Brain microvascular endothelial cell (primary cell): ENCODE data around the gene SERTM2.

ENCODE experiments used
- DNase-seq: peaks from one replicate; pipeline ENCODE4 v3.0.0-alpha.2; 2020
- H3K27ac ChIP-seq: fragments of 250-450 bp; sonication (Bioruptor Pico); 2 replicates; pipeline ENCODE4 v1.5.1; 2020; ENCODE audit warnings: mild to moderate bottlenecking, moderate library complexity
- H3K27me3 ChIP-seq: fragments of 250-450 bp; sonication (Bioruptor Pico); replicated peaks from 2 replicates; pipeline ENCODE4 v1.5.1; 2020; ENCODE audit warnings: mild to moderate bottlenecking
- H3K36me3 ChIP-seq: fragments of 250-450 bp; sonication (Bioruptor Pico); replicated peaks from 2 replicates; pipeline ENCODE4 v1.5.1; 2020; ENCODE audit warnings: mild to moderate bottlenecking
- H3K4me3 ChIP-seq: 2 replicates; pipeline ENCODE4 v1.5.1; 2011; ENCODE audit warnings: low read depth, mild to moderate bottlenecking, control low read depth, low read length, moderate library complexity
- in situ Hi-C: cut with HindIII; loops from 2 replicates; pipeline ENCODE4 v1.10.0; 2017; ENCODE audit warnings: low sequenced_read_pairs, low pct_ligation_motif_present
- TF ChIP-seq, protein P1 (sequence below): IDR thresholded peaks from 2 replicates; pipeline ENCODE4 v1.5.1; 2011; ENCODE audit warnings: low read depth, mild to moderate bottlenecking, moderate library complexity, low read length, control low read depth, inconsistent platforms; ENCODE audit errors: missing control alignments

Gene SERTM2

DNA sequence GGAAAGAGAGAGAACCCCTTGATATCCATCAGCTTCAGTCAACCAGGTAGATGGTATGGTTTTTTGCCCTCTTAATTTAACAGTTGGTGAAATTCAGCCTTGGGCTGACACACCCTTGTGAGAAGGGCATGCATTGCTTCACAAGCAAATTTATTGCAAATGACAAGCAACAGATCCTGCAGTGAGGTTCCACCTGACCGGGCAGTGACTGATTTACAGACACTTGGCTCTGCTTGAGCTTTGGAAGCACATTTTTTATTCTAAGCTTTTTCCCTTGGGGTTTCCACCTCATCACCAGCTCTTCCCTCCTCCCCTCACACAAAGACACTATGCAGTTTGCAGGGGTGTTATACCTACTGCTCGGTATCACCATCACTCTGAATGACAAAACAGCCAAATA, 28.3 kb upstream of the SERTM2 start:
- H3K36me3 ChIP-seq, result no peaks in the 10 kb centered on the region
- DNase-seq, result no peak
- H3K4me3 ChIP-seq, result no peak overlapping the region
- TF ChIP-seq, protein P1, sequence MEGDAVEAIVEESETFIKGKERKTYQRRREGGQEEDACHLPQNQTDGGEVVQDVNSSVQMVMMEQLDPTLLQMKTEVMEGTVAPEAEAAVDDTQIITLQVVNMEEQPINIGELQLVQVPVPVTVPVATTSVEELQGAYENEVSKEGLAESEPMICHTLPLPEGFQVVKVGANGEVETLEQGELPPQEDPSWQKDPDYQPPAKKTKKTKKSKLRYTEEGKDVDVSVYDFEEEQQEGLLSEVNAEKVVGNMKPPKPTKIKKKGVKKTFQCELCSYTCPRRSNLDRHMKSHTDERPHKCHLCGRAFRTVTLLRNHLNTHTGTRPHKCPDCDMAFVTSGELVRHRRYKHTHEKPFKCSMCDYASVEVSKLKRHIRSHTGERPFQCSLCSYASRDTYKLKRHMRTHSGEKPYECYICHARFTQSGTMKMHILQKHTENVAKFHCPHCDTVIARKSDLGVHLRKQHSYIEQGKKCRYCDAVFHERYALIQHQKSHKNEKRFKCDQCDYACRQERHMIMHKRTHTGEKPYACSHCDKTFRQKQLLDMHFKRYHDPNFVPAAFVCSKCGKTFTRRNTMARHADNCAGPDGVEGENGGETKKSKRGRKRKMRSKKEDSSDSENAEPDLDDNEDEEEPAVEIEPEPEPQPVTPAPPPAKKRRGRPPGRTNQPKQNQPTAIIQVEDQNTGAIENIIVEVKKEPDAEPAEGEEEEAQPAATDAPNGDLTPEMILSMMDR, result no peak
- H3K27ac ChIP-seq, result no peak overlapping the region
- in situ Hi-C loops, result no loop called here
- no peaks in the 10 kb centered on the region for H3K27me3 ChIP-seq

DNA sequence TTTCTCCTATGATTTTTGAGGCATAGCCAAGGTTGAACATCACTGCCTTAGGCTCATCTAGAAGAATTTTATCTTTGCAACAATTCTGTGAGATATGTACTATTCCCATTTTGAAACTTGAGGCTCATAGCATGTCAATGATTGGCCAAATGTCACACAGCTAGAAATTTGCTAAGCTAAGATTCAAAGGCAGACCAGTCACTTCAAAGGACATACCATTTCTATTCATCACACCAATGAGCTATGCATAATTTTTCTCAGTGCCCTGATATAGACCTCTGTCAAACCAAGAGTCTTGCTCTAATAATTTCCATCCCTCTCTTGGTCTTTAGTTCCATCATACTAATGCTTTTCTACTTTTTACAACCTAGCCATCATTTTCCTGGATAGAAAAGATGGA, 27.6 kb upstream of the SERTM2 start:
- in situ Hi-C loops, result no loop called here
- no peak for DNase-seq
- TF ChIP-seq, protein P1, result no peak
- H3K36me3 ChIP-seq, result no peaks in the 10 kb centered on the region
- no peak overlapping the region for H3K27ac ChIP-seq
- no peak overlapping the region for H3K4me3 ChIP-seq
- no peaks in the 10 kb centered on the region for H3K27me3 ChIP-seq

DNA sequence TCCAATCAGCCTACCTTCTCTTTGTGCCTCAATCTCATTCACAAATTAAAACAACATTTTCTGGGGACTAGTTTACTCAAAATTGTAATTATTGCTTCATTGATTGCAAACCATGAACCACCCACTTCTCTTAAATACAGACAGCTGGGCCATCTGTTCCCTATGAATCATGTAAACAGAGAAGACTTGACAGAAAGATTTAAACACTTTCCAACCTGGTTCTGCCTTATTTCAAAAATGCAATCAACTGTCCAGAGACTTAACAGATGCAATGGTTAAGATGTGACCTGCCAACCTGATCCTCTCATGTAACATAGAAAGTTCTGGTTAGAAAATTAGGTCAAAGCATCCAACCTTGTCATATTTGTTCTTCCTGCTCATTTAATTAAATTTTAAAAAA, 20.8 kb upstream of the SERTM2 start:
- no peak overlapping the region for H3K4me3 ChIP-seq
- H3K36me3 ChIP-seq, result no peaks in the 10 kb centered on the region
- no peak overlapping the region for H3K27ac ChIP-seq
- TF ChIP-seq, protein P1, result no peak
- DNase-seq, result no peak
- in situ Hi-C loops, result no loop called here
- H3K27me3 ChIP-seq, result no peaks in the 10 kb centered on the region

DNA sequence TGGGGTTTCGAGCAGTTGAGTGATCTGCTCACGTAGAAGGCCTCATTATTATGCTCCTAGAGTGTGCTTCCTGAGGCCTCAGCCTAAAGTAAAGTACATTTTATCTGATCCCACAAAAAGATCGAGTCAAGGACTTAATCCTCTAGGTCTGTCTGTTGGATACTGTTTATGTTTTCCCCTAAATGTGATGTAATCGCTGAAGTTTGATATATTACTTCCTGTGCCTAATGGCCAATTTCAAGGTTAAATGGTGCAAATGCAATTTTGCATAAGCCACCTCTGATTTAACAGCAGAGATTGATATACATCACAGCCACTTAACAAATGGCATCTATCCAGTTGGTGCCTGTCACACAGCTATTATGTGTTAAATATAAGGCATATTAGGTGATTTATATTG, 19.4 kb upstream of the SERTM2 start:
- TF ChIP-seq, protein P1, result no peak
- in situ Hi-C loops, result no loop called here
- Histone ChIP-seq H3K36me3 (no peaks in the 10 kb centered on the region), H3K4me3 (no peak overlapping the region), H3K27me3 (no peaks in the 10 kb centered on the region), H3K27ac (no peak overlapping the region)
- no peak for DNase-seq

DNA sequence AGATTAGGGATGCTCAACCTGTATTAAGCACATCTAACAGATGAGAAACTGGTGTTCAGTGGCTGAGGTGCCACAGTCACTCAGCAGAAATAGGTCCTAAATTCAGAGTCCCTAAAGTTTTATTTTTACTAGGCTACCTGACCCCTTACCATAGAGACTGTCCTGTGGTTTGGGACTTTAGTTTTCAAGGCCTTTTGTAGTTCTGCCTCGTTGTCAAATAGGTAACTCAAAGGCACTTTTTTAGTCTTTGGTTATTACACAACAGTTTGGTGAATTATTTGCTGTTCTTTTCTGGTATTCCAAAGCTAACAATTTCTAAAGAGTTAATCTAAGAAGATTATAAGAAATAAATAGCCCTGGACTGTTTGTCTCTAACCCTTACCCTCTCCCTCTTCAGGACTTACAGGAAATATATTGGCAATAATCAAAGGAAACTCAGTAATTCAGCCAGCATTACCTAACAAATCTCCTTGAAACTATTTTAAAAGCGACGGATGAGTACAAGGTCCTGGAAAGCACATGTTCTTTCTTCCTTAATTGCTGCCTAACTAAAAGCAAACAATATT, 12.8 kb upstream of the SERTM2 start:
- no peak overlapping the region for H3K27ac ChIP-seq
- DNase-seq, result no peak
- in situ Hi-C loops, result no loop called here
- H3K4me3 ChIP-seq, result no peak overlapping the region
- H3K27me3 ChIP-seq, result no peaks in the 10 kb centered on the region
- TF ChIP-seq, protein P1, result no peak
- no peaks in the 10 kb centered on the region for H3K36me3 ChIP-seq

DNA sequence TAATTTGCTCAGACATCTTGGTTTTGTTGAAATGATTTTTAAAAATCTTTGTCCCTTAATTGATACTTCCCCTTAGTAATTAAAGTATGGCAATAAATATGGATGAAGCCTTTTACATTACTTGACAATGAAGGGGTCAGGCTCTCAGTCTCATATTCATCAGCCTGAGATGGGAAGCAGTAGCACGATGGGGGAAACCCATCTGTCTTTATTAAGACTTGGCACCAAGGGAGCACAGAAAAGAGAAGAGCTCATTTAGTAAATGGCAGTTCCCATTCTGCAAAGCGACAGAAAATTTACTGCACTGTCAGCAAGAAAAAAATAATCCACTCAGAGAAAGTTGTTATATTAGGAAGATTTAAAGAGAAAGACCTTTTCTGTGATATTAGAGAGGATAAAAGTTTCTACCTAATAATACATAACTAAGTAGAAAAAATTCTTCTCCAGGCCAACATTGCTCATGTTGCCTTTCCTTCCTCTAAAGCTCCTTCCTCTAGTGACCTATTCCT, 7.9 kb upstream of the SERTM2 start:
- TF ChIP-seq, protein P1, result no peak
- DNase-seq, result no peak
- H3K27ac ChIP-seq, result no peak overlapping the region
- no peaks in the 10 kb centered on the region for H3K27me3 ChIP-seq
- H3K36me3 ChIP-seq, result no peaks in the 10 kb centered on the region
- no peak overlapping the region for H3K4me3 ChIP-seq
- in situ Hi-C loops, result no loop called here
